Fibroblast of the aortic adventitia (primary cell): ENCODE measurements around the gene CIDEB. TPM values are rescaled to one million over a fixed set of nuclear protein-coding genes. Genes with fewer than 3 reads are reported as not detected.

ENCODE experiments used
- DNase-seq: peaks from one replicate; pipeline ENCODE4 v3.0.0-alpha.2; 2010; ENCODE audit warnings: low read depth
- H3K4me3 ChIP-seq: 2 replicates; pipeline ENCODE4 v1.5.1; 2011; ENCODE audit warnings: low read depth, mild to moderate bottlenecking, control low read depth, low read length, moderate library complexity
- CTCF ChIP-seq: IDR thresholded peaks from 2 replicates; pipeline ENCODE4 v1.5.1; 2011; ENCODE audit warnings: mild to moderate bottlenecking, low read length, control low read depth, inconsistent platforms; ENCODE audit not compliant: insufficient read depth
- total RNA-seq: library from RNA; depleted of rRNA; stranded (reverse); fragments of >200 nt; gene quantifications from 2 replicates; pipeline ENCODE4 v1.2.3, GENCODE V29; 2012; ENCODE audit warnings: low replicate concordance

The CIDEB gene
- total RNA-seq, 1 donor: 4.2 TPM

- DNase-seq: no peak
- no peak overlapping the region for H3K4me3 ChIP-seq
- TF ChIP-seq CTCF: no peak
These were observed 40.4 kb upstream of the CIDEB start for GRCh38 chr14:24348186-24348585.

- no peak overlapping the region for H3K4me3 ChIP-seq
- DNase-seq: no peak
- TF ChIP-seq CTCF: no peak
These were observed 39.4 kb upstream of the CIDEB start for GRCh38 chr14:24347134-24347533.

GRCh38 chr14:24343795-24344660 is 36.3 kb upstream of the CIDEB start:
- DNase-seq: no peak
- no peak for TF ChIP-seq CTCF
- H3K4me3 ChIP-seq: no peak overlapping the region

- no peak for DNase-seq
- H3K4me3 ChIP-seq: no peak overlapping the region
- TF ChIP-seq CTCF: no peak
These were observed 35.1 kb upstream of the CIDEB start for GRCh38 chr14:24342889-24343288.

GRCh38 chr14:24340606-24341005 is 32.8 kb upstream of the CIDEB start:
- H3K4me3 ChIP-seq: no peak overlapping the region
- TF ChIP-seq CTCF: no peak
- no peak for DNase-seq

GRCh38 chr14:24339284-24340151 is 31.7 kb upstream of the CIDEB start, which contains the start of gene RIPK3:
RIPK3 (minus strand) TSS chr14:24339991; CDS start chr14:24339826, 165 bp downstream.
- DNase-seq: no peak
- no peak for TF ChIP-seq CTCF
- no peak within 1 kb of the TSS for H3K4me3 ChIP-seq
